GM19438 (cell line): Measurements from ENCODE around the gene TMEM255B.
"Not testable (repeated sequence)": the region's sequence is repeated elsewhere in the genome, so short reads cannot be mapped to it uniquely, and the experiment has no call there.

ENCODE experiments used
- ATAC-seq: cut with Tn5 transposase; IDR thresholded peaks from one replicate; pipeline ENCODE4 v1.9.1; 2021; ENCODE audit warnings: low read depth; ENCODE audit not compliant: unreplicated experiment

Gene TMEM255B

GRCh38 chr13:113758651-113759524 is at the start of gene TMEM255B:
TMEM255B (plus strand) TSS chr13:113759226; CDS start chr13:113759270, 44 bp downstream.
- ATAC-seq, result peak; percentile 89

GRCh38 chr13:113722921-113723320 is 36.1 kb upstream of the TMEM255B start:
- ATAC-seq, result no peak

- no peak for ATAC-seq
These were observed 35.5 kb upstream of the TMEM255B start for GRCh38 chr13:113723410-113724015.

GRCh38 chr13:113724016-113724758 is 34.8 kb upstream of the TMEM255B start:
- no peak for ATAC-seq

- ATAC-seq, result peak; percentile 62
These were observed 34.2 kb upstream of the TMEM255B start for GRCh38 chr13:113724780-113725315.

- ATAC-seq, result not testable (repeated sequence)
These were observed 33.5 kb upstream of the TMEM255B start for GRCh38 chr13:113725329-113726105.

- not testable (repeated sequence) for ATAC-seq
These were observed 32.8 kb upstream of the TMEM255B start for GRCh38 chr13:113726106-113726821.

- no peak for ATAC-seq
These were observed 32.0 kb upstream of the TMEM255B start for GRCh38 chr13:113726961-113727411.

- ATAC-seq, result no peak
These were observed 30.4 kb upstream of the TMEM255B start for GRCh38 chr13:113728571-113729054.

GRCh38 chr13:113729187-113730019 is 29.6 kb upstream of the TMEM255B start:
- ATAC-seq, result no peak

GRCh38 chr13:113730258-113730691 is 28.8 kb upstream of the TMEM255B start:
- no peak for ATAC-seq

- ATAC-seq, result no peak
These were observed 28.2 kb upstream of the TMEM255B start for GRCh38 chr13:113730831-113731191.

GRCh38 chr13:113731192-113732175 is 27.5 kb upstream of the TMEM255B start:
- no peak for ATAC-seq

GRCh38 chr13:113732176-113732960 is 26.7 kb upstream of the TMEM255B start:
- no peak for ATAC-seq

- ATAC-seq, result no peak
These were observed 25.8 kb upstream of the TMEM255B start for GRCh38 chr13:113732961-113733950.
